Kidney glomerular epithelial cell (primary cell): ENCODE results near the gene FGF1.

ENCODE experiments used
- DNase-seq: peaks from one replicate; lab custom pipeline; 2025; lab: John Stamatoyannopoulos, UW

Gene FGF1

DNA sequence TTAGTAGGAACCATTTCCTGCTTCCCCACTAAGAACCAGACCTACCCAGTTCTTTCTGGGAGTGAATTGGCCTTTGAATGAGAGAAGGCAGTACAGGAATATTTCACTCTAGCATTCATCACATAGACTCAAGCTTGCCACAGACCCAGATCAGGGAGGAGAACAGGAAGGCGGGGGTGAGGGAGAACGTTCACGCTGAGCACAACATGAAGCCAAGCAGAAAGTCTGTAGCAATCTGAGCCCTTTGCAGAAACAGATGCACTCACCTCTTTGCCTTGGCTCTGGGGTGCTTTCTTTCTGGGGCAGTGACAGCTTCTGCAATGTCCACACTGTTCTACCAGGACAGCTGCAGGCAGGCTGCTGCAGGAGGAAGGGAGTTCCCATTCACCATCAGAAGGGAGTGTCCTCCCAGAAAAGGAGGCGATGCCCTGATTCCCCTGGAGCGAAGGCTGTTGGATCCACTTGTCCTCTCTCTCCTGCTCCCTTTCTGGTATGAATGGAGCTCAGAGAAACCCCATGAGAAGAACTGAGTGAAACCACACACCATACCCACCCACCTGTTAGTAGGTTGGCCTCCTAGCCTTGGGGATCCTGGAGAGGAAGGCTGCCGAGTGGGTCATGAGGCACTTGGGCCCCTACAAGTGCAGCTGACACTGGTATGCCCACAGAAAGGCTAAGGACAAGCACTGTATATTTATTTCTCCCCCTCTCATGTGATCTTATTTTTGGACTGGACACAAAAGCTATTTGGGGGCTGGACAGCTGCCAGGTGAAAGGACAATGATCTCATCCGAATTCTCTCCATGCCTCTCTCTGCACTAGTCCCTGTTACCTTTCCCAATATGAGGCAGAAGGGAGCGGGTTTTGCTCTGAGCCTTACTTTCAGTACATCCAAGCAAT, 11.7 kb upstream of the FGF1 start:
- peak; percentile 9 for DNase-seq

DNA sequence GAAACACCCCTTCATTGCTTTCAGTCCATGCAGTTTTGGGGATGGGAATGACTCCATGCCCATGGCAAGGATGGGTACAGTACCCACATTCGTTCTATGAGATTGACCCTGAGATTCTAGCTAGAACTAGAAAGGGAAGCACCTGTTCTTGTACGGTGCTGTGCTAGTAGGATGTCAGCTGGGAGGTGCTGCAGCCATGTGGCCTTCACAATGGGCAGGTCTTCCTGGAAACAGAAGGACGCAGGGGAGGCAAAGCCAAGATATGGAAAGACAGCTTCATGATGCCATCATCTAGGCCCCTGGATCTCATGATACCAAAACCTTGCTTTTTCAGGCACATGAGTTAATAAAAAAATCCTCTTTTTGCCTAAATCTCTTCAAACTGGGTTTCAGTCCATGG, 10.5 kb upstream of the FGF1 start:
- DNase-seq, result no peak

DNA sequence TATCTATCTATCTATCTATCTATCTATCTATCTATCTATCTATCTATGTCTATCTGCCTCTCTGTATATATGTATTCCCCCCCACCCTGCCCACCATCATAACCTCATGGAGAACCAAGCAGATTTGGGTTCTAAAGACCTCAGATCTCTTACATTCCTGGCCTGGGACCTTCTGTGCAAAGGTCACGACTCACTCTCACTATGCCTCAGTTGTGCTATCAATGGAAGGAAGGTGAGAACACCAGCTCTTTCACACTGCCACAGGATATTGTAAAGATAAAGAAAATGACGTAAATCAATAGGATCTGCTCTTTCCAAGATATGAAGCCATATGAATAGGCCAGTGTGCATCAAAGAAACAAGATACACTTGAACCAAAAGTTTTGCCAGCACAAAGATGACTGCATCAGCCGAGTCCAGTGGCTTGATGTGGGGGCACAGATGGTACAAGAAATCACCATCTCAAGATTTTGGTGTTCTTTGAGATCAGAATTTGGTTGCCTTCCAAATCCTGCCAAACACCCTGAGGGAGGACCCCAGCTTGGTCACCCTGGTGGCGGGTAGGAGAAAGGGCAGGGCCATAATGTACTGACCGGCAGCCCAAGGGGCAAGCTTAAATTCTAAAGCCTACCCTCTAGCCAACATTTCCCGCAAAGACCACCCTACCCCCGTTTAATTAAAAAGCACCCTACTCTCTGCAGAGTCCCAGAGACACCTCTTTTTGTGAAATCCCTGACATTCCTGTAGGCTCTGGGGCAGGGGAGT, 8.4 kb upstream of the FGF1 start:
- no peak for DNase-seq

DNA sequence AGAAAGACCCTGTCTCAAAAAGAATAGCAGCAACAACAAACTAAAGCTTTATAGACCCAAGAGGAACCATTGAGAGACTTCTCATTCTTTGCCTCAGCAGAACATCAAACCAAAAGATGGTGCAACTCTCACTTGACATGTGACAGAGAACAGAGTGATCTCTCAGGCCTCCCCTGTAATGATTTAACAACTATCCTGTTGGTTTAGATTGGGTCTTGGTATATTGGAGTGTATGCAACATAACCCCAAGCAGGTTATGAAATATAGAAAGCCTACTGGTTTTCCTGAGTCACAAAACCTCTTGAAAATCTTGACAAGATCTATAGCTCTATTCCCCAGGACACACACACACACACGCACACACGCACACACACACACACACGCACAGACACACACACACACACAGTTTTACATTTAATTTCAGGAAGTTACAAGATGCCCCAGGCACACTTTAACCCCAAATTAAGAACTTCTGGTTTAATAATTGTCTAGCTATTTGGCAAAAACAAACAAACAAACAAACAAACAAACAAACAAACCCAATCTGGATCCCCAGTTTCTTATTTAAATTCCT, 6.5 kb upstream of the FGF1 start:
- DNase-seq, result no peak

DNA sequence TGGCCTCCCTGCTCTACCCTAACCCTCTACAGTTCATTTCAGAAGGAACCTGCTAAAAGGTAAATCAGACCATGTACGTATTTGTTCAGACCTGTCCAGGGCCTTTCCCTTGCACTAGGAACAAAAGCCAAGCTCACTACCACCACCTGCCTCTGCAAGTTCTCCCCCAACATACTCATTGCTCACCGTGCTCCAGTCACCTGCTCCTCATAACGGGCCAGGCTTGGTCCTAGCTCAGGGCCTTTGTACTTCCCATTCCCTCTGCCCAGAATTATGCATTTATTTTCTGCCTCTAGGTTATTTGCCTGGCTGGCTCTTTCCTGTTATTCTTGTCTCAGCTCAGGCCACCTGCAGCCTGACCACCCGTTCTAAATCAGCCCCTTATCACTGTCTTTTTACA, 4.8 kb upstream of the FGF1 start:
- DNase-seq, result no peak

DNA sequence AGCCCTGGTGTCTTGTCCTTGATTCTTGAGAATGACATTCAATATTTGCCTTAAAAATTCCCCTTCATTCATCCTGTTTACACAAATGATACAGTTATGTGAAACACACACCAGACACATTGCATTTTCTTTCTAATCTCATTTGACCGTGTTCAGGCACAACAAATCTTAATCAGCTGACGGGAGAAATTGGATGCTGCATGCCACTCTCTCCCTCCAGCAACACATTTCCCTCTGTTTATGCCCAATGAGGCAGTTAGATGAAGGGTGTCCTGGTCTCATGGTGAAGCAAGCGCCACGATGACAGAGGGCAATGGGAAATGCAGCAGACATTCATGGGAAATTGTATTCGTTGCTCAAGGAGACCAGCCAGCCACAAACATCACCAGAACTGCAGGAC, 3.2 kb upstream of the FGF1 start:
- no peak for DNase-seq

DNA sequence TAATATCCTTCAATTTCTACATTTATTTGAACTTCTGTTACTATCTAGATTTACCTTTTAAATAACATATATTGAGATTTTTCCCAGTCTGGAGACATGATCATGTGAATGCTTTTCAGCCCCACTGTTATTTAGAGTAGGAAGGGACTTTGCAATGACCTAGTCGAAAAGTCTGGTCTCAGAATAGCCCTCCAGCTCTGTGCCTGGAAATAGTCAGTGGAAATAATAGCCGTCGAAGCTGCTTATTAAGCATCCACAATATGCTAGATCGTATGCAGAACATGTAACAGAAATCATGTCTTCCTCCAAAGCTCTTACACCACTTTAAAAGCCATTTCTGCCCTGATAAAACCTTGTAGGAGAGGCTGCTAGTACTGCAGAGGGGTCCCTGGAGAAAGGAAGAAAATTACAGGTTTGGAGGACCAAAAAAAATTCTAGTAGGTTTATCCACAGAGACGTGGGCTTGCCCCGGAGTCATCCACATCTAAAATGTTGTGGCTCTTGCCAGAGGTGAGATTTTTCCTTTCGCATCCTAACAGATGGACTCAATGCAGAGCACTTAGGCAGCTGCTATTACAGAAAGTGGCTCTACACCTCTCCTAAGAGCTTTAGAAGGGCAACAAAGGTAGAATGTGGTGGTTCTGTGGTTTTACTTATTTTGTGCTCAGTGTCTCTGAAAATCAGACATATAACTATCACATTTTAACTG, 2.5 kb upstream of the FGF1 start:
- no peak for DNase-seq

DNA sequence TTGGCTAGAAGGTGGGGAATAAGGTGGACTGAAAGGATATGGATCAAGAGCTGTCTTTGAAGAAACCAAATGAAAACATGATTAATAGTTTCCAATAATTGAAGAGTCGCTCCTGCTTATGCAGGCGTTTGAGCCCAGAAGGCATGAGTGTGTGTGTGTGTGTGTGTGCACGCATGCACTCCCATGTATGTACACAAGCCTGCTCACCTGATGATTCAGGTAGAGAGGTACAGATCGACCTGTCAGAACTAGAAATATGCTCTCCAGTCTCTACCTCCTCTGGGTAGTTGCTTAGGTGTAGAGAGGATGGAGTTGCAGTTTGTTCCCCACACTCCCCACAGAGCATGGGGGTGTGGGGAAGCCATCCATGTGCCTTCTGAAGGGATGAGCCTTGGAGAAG, 1.1 kb upstream of the FGF1 start:
- no peak for DNase-seq

DNA sequence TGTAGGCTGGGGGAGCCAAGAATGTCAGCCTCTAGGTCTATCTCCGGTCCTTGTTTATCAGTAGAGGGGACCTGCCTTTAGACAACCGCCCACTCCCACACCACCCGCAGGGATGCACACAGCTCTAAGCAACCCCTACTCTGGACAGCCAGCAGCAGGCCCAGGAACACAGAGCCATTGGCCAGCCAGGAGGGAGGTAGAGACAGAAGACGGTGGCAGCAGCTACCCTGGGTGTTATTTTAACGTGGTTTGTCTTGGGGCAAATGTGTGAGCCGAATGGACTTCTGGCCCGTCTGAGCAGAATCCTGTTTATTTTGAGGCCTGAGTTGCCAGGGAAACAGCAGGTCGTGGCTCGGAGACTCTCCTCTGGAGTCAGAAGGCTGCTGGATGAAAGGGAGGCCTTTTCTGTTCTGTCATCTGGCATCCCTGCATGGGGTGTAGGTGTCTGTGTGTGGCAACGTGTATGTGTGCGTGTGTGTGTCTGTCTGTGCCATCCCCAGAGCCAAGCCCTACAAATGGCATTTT, 382 bp upstream of the FGF1 start:
- no peak for DNase-seq

DNA sequence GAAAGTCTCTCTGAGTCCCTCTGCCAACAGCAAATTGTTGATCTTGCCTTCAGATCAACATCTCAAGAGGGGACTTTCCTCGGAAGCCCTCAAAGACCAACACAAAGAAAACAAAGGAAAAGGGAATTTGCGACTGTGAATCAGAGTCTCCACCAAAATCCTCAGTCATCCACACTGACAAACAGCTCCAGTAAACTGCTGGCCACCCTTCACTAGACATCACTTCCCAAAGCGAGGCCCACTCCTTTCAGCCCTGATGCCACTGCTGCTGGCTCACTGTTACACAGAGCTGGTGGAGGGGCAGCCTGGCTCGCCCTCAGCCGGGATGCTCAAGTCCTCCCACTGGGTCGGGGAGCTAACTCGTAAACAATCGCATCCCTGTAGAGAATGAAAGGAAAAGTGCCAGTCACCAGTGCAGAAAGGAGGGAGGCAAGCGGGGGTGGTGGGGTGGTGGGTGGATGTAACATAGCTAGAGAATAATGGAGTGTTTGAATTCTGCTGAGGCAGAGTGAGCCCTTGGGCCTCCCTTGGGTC, 1.3 kb downstream of the FGF1 start:
- peak; percentile 35 for DNase-seq

DNA sequence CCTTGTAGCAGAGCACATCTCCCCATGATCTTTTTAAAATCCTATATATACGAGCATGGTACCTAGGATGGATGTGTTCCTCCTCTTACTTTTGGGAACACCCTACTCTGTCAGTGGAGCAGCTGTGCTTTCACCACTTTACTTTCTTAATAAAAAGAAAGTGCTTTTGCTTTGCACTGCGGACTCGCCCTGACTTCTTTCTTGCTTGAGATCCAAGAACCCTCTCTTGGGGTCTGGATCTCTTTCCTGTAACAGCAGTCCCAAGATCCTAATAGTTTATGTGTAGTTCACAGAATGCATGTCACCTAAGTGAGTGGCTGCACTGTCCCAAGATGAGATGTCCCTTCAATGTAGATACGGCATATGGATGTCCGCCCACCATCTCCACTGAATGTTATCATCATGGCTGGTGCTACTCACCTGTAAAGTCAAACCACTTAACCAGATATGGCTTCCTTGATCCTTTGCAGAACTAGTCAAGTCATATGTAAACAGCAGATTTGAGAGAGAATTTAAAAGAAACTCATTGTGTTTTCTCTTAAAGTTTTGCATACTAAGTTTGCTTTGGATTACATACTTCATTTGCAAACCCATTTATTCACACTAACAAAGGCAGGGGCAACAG, 1.9 kb downstream of the FGF1 start:
- no peak for DNase-seq

DNA sequence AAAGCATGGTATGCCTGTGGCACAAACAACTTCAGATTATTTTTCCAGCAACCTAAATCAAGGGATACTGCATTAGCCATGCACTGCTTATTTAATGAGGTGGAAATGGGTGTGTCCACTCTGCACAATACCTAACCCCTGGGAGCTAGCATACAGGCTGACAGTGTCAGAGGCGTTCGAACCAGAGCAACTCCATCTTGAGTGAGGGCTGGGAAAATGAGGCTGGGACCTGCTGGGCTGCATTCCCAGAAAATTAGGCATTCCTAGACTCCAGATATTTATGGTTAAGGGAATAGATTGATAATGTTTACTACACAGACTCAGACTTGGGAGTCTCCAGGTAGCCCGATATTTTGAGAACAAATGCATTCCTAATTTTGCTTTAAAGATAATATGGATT, 2.8 kb downstream of the FGF1 start:
- DNase-seq, result no peak

DNA sequence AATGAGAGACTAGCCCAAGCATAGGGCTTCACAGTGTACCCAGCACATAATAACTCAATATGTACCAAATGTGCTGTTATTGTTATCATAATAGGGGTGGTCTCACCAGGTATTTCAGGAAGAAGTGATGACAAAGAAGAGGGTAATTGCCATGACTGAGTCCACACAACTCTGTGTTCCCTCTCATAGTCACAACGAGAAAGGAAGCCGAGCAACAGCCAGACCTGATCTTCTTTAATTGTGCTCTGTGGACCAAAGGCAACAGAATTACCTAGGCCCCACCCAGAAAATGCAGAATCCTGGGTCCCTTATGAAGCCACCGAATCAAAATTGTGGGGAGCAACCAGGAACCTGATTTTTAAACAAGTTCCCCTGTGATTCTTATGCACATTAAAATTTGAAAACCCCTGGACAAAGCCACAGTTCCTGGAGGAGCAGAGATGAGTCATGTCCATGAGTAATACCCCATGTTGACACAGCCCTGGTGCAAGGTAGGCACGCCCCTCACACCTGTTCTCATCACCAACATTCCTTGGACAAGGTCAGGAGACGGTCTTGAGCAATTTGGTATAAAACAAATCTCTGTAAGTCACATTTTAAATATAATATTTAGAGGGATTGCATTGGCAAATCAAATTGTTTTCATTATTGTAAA, 5.2 kb downstream of the FGF1 start:
- peak; percentile 44 for DNase-seq

DNA sequence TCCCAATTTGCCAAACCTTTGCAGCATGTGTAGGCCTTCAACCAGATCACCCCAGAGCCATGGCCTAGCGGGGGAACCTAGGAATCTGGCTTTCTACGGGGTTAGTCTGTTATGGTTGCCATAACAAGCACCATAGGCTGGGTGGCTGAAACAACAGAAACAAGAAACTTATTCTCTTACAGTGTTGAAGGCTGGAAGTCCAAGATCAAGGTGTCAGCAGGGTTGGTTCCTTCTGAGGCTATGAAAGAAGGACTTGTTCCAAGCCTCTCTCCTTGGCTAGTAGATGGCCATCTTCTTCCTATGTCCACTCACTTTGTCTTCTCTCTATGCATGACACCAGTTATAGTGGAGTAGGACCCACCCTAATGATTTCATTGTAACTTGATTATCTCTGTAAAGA, 6.1 kb downstream of the FGF1 start:
- no peak for DNase-seq

DNA sequence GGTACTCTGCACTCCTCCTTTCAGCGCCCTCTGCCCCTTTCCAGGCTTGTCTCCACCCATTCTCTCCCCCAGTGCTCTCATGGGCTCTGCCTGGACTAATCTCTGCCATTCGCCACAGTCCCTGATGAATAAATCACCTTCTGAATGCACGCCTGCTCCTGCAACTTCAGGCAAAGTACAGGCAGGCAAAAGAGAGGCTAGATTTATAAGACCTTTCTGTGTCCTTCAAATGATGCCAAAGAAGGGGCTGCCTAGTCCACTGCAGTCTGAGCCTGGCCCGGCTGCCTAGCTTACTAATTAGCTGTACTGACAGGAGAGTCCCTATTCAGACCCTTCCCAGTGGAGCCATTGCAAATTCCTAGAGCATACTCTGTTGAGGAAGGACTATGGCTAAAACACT, 7.4 kb downstream of the FGF1 start:
- no peak for DNase-seq

DNA sequence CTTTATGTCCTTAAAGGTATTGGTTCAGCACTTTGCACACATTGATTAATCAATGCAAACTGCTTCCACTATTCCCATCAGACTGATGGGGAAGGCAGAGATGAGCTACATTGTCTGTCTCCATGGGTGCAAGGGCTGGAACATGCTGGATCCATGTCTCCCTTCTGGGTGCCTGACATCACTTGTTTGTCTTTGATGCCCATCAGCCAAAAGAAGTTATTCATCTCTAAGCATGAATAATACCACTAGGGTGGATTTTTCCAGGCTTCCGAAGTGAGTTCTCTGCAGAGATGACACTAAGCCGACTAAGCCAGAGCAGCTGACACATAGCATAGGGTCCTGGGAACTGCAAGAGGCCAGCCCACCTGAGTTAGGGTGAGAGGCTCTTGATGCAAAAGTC, 8.7 kb downstream of the FGF1 start:
- DNase-seq, result no peak

DNA sequence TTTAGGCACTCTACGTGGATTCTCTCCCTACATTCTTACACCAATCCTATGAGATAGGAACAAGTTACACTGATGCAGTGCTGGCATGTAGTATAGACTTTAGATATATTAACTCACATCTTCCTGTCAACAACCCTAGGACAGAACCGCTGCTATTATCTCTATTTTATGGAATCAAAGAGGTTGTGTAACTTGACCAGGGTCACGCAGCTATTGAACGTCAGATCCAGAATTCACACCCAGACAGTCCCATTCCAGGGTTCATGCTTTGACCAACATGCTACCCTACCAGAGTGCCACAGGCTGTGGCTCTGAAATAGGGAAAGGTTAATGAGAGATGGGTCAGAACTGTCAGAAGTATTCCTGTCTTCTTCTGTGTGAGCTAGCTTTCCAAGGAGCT, 9.6 kb downstream of the FGF1 start:
- DNase-seq, result no peak

DNA sequence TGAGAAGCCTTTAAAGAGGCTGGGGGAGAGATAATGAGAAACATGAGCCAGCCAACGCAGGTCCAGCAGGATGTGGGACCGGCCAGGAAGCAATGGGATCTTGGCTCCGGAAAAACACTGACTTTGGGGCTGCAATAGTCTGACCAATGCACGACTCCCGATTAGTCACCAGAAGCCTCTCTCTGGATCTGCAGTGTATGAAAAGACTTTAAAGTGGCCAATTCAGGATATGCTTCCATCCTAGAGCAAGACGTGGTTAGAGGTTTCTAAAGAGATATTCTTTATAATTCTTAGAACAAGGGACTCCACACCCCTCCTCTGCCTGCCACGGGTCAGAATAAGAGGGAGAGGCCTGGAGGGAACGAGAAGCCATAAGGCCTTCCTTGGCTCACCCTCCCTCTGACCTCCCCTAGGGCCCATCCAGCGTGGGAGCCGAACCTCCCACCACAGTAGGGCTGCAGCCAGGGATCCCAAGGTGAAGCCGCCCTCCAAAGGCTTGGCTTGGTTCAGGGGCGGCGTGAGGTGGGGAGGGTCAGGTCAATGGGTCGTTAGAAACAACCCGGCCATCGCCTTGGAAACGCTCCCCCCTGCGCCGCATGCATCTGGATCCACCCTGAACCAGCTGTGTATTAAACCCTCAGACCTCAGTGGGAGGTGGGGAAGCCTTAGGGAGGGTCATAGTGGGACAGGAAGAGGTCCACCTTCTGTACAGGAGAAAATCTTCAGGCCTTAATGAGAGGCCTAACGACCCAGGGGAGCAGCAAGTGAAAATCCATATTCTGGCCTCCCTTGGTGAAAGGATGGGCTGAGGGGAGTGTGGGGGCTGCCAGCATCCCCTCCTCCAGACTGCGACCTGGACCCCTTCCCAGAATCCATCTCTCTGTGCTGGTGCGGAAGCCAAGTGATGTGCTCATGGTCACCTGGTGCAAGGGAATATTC, 11.1 kb downstream of the FGF1 start:
- DNase-seq, result no peak

DNA sequence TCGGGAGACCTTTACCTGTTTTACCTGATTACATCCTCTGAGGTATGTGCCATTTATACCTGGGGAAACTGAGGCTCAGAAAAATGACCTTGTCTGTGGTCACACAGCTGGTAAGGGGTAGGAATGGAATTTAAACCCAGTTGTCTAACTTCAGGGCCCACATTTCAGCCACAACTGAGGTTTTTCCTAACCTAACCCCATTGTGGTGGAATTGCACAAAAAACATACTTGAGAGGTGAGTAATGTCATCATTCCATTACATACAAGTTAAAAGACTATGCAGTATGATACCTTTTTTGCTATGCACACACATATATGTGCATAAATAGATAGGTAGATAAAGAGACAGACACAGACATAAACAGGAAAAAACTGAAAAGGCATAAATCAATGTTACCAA, 14.1 kb downstream of the FGF1 start:
- peak; percentile 57 for DNase-seq

DNA sequence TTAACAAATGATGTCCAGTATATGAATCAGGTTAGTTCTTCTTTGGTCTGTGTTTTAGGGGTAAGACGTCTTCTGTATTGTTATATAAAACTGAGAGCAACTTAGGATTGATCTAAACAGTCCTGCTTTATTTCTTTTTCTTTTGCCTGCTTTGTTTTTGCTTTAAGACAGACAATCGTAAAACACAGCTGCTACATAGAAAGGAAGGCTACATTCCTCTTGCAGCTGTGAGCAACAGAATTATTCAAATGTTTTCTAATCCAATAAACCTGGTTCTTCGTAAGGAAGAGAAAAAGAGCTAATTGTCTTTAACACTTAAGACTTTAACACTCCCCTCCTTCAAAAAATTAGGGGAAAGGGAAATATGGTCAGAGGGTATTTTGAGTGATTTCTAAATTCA, 14.6 kb downstream of the FGF1 start:
- no peak for DNase-seq
